HG02973 (cell line): ENCODE measurements around the gene KLHL18.
"Not testable (repeated sequence)": the region's sequence is repeated elsewhere in the genome, so short reads cannot be mapped to it uniquely, and the experiment has no call there.

Experiments used
- ATAC-seq: cut with Tn5 transposase; IDR thresholded peaks from one replicate; pipeline ENCODE4 v1.9.1; 2021; ENCODE audit warnings: moderate library complexity; ENCODE audit not compliant: unreplicated experiment

KLHL18 gene

DNA sequence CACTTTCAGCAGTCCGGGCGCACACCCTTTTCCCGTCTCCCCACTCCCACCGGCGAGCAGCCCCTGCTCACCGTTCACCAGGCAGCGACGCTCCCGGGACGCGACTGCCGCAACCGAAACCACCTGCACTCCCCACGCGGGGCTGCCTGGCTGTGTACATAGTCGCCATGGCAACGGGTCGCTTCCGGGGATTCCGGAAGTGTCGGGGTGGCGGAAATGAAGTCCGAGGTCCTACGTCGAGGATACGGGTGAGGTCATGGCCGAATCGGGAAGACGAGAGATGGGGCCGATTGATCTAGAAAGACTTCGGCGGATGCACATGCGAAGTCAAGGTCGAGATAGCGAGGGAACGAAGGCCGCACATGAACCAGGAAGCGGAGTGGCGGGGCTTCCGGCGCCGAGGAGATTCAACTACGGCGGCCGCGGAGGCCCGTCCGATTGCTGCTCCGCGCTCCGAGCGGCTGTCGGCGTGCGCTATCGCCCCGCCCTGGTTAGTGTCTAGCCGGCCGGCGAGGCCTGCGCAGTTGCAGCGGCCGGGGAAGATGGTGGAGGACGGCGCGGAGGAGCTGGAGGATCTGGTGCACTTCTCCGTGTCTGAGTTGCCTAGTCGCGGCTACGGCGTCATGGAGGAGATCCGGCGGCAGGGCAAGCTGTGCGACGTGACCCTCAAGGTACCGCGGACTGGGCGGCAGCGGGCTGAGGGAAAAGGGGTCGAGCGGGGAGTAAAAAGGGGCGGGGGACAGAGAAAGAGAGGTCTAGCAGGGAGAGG, at the start of gene KLHL18, which contains the start of gene KIF9:
TSS of gene KLHL18 (plus strand) at position 521 of the 769 bp plus-strand sequence. CDS start at position 543, 22 bp downstream.
TSS of gene KIF9 (minus strand) at position 376 of the 769 bp plus-strand sequence. CDS start 5,425 bp downstream, outside the sequence.
- ATAC-seq, result peak; percentile 69

DNA sequence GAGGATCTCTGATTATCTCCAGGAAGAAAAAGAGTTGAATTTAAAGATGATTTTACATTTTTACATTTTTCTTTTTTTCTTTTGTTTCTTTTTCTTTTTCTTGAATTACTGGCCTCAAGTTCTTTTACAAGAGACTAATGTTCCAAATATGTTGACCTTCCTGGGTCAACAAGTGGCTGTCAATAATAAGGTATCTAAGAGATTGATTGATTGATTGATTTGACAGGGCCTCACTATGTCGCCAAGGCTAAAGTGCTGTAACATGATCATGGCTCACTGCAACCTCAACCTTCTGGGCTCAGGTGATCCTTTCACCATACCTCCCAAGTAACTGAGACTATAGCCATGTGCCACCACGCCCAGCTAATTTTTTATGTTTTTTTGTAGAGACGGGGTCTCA, 44.7 kb upstream of the KLHL18 start:
- ATAC-seq, result no peak

DNA sequence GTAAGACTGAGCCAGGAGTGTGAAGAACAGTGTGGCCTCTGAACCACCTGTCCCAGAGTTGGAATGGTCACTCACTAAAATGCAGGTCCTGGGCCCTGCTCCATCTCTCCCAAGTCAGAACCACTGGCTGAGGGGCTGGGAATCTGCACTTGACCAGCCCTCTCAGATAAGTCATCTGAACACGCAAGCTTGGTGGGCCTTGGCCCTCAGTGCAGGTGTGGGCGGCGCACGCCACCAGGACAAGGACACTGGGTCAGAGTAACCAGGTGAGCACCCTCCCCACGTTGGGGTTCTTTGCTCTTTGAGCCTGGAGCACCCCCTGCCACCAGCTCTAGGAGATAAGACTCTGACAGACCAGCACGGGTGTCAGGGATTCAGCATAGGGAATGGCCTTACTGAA, 42.8 kb upstream of the KLHL18 start:
- no peak for ATAC-seq

DNA sequence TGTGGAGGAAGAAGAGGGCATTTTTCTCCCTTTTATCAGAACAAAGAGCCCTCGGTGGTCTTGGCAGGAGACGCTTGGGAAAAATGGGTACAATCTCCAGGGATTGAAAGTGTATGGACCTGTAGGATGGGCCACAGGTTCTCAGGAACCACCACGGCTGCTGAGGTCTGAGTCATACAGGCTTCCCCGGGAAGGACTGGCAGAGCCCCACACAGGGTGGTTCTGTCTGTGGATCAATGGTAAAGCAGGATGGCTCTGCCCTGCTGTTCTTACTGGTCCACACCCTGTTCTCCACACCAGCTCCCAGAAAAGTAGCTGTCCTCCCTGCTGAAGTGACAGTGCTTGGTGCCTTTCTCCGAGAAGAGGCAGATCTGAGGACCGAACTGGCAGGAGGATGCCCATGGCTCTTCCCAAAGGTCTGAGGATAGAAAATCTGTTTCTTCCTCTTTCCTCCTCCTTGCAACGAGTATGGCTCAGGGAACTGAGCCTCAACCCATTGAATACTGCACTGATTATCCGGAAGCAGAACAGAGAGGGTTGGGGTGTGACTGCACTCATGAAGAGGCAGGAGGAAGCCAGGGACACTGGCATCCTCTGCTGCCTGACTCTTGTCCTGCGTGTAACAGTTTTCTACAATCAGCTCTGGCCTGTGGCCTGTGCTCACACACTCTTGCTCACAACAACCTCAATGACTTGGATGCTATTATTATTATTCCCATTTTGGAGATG, 39.2 kb upstream of the KLHL18 start:
- no peak for ATAC-seq

DNA sequence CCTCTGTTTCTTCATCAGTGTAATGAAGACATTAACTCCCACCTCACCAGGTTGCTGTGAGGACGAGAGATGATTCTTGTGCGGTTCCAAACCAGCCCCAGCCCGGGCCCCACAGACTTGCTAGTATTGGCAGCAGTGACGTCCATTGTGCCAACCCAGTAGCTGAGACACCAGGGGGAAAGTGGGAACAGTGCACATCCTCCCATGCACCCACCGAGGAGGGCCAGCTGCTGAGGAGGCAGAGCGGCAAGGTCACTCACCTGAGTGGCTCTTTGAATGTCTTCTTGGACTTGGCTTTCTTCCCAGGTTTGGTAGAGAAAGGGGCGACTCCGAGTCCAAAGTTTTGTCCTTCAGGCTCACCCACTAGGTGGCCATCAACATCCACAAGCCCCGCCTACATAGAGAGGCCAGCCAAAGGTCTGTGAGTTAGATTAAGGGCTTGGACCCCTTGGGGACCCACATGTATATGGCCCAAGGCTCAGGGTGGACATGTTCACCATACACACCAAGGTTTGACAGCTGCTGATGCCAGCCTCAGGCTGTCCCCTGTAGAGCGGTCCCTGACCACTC, 38.1 kb upstream of the KLHL18 start:
- no peak for ATAC-seq

DNA sequence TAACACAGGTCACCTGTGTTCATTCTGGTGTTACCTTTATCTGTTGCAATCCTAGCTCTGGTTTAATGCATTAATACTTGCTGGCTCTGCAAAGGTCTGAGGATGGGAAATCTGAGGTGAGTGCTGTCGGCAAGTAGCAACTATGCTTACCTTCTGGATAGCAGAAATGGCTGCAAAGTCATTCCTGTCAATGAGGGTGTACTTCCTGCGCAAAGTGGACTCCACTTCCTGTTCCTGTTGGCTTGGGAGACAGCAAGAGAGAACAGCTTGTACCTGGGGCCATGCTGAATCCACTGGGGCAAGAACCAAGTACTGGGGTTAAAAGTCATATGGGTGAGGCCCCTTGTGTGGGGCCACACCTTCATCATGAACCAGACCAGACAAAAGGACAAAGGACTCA, 37.5 kb upstream of the KLHL18 start:
- no peak for ATAC-seq

DNA sequence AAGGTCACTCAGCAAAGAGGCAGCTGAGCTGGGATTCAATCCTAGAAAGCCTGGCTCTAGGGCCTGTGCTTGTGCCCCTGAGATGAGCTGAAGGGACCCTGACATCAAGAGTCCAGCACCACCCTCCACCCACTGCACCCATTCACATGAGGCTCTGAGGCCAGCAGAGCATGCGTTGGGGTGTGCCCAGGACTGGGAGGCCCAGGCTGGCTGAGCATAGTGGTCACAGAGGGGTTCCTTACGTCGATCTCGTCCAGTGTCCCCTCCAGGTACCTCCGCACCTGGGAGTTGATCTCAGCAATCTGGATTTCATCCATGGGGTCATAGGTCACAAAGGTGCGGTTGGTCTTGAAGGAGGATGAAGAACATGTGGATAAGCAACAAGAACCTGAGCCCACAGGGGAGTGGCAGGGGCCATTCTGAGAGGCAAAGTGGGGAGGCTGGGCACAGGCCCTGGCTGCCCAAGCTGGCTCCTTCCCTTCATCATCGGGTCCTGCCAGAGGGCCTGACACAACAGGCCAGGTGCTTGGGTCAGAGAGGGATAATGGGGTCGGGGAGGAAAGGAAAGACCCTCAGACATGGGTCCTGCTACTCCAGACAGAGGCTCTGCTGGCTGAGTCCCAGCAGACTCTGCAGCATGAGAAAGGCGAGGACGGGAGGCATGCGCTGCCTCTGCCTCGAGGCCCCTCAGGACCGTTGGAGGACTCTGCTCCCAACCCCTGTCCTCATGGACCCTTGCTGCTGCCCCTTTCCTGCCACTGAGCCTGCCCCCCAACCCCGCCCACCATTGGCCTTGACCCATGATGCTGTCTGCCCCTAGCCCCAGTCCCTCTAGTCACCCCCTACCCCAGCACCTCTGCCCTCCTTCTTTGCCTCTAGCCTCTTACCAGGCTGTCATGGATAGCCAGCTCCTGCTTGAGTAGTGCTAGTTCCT, 35.3 kb upstream of the KLHL18 start:
- ATAC-seq, result no peak

DNA sequence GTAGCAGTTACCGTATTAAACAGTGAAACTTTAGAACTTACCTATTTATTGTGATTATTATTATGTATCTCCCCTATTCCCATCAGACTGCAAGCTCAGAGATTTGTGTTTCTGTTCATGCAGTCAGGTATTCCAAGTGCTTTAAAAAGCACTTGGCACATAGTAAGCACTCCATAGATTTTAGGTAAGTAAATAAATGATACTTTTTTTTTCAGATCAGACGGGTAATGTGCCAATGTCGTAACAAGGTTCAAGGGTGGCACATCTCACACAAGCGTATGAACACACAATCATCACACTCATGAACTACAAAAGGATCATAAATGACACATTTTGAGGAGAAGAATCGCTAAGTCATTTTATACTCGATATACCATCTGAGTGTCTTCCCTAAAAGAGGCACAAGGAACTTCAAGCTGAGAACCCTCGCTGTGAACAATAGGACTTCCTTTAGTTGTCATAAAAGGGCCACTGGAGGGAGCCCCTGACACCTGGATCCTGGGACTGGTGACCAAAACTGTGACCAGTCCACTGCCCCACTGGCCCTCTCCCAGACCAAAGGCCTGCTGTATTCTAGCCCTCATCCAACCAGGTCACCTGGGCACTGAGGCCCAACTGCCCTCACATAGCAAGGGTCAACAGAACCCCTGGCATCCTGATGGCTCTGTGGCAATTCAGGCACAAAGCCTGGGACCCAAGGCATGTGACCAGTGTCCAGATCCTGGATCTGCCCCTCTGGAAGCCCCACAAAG, 32.3 kb upstream of the KLHL18 start:
- ATAC-seq, result no peak

DNA sequence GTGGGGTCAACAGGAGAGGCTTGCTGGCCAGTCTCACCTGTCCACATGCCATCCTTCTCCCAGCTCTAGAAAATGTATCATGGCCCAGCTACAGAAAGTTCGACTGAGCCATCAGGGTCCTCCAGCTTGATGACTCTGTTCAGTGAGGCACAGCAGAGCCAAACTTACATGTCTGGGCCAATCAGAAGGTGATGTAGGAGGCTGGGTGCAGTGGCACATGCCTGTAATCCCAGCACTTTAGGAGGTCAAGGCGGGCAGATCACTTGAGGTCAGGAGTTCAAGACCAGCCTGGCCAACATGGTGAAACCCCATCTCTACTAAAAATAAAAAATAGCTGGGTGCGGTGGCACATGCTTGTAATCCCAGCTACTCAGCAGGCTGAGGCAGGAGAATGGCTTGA, 31.7 kb upstream of the KLHL18 start:
- not testable (repeated sequence) for ATAC-seq

DNA sequence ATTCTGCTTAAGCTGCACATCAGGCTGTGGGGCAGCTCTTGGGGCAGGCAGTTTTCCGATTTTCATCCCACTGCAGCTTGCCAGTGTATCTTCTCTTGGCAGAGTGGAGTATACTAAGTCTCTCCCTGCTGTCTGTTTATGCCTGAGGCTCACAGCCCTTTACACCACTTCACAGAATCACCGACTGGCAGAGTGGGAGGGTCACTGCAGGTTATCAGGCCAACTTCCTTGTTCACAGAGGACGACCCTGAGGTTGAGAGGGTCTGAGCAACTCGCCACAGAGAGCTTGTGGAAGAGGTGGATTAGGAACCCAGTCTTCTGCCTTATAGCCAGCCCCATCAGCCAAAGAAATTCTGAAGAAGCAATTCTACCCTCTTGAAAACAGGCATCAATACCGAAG, 31.1 kb upstream of the KLHL18 start:
- no peak for ATAC-seq

DNA sequence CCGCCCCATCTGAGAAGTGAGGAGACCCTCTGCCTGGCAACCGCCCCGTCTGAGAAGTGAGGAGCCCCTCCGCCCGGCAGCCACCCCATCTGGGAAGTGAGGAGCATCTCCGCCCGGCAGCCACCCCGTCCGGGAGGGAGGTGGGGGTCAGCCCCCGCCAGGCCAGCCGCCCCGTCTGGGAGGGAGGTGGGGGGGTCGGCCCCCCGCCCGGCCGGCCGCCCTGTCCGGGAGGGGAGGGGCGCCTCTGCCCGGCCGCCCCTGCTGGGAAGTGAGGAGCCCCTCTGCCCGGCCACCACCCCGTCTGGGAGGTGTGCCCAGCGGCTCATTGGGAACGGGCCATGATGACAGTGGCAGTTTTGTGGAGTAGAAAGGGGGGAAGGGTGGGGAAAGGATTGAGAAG, 26.4 kb upstream of the KLHL18 start:
- ATAC-seq, result not testable (repeated sequence)

DNA sequence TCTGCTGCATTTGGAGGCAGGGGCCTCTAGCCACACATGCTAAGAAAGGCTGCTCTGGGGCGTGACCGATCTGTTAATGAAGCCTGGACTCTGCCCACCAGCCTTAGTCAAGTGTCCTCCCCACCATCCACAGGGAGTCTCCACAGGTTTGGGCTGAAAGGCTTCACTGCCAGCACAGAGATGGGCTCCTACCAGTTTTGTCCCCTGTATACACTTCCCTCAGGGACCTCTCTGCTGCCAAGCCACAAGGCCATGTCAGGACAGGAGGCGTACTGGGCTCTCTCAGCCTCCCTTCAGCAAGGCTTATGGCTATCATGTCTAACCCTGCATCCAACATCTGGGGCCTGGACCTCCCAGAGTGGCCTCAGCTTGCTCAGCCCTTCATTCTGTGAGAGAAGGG, 23.6 kb upstream of the KLHL18 start:
- ATAC-seq, result no peak

DNA sequence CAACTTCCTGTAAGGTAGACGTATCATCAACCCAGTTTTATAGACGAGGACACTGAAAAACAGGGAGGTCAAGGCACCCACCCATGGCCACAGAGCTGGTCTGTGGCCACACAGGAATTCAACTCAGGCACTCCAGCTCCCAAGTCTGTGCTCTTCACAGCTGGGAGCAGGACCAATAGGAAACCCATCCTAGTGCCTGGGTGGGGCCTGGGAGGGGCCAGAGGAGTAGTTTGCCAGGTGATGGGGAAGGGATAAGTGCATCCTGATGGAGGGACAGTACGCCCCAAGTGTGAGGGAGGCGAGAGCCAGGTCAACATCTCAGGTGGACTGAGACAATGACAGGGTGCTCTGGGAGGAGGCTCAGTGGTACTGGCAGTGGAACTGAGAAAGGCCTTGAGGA, 22.1 kb upstream of the KLHL18 start:
- ATAC-seq, result no peak

DNA sequence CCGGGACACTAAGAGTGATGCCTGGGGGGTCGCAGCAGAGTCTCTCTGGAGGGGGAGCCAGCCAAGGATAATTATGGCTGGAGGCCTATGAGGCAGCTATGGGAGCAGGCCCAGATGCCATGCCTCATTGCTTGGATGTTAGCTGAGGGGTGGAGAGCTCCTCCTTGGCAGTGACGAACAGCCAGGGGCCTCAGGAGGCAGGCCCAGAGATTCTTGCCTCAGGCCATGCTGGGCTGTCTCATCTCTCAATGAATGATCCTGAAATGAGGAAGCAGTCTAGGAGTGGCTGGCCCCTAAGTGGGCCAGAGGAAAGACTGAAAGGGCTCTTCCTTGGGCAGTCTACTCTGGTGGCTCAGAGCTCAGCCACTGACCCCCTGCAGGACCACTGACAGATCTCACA, 21.4 kb upstream of the KLHL18 start:
- ATAC-seq, result no peak

DNA sequence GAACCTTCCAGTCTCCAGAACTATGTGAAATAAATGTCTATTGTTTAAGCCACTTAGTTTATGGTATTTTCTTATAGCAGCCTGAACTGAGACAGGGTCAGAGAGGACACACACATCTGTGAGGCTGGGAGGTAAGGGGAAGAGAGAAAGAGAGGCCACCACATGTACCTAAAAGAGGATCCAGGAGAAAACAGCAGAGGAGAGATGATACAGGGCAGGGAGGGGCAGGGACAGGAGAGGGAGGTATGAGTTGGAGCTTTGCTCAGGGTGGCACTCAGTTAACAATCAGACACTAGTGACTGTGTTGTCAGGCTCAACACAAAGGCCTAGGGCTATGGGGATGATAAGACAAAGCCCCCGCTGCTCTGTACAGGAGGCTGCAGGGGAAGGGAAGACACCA, 17.7 kb upstream of the KLHL18 start:
- no peak for ATAC-seq

DNA sequence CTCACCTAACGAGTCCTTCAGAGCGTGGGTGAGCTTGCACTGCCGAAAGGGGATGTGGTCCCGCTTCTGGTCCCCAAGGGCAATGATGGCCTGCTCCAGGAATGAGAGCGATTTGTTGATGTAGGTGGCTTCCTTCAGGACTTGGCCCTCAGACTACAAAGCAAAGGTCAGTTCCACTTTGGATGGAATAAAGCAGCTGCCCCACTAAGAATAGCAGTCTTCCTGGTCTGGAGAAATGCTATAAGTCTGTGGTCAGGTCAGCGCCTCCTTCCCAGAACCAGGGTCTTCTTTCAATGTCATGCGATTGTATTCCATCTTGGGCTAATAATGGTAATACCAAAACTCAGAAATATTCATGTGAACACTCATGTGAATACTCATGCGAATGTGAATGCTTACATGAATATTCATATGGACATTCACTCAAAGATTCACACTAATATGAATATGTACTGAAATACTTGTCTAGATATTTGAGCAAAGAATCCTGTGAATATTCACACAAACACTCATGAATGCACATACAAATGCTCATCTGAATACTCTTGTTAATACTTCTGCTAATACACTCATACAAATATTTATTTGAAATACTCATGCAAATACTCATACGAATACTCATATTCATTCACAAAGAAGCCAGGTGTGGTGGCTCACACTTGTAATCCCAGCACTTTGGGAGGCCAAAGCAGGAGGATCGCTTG, 16.9 kb upstream of the KLHL18 start:
- ATAC-seq, result no peak

DNA sequence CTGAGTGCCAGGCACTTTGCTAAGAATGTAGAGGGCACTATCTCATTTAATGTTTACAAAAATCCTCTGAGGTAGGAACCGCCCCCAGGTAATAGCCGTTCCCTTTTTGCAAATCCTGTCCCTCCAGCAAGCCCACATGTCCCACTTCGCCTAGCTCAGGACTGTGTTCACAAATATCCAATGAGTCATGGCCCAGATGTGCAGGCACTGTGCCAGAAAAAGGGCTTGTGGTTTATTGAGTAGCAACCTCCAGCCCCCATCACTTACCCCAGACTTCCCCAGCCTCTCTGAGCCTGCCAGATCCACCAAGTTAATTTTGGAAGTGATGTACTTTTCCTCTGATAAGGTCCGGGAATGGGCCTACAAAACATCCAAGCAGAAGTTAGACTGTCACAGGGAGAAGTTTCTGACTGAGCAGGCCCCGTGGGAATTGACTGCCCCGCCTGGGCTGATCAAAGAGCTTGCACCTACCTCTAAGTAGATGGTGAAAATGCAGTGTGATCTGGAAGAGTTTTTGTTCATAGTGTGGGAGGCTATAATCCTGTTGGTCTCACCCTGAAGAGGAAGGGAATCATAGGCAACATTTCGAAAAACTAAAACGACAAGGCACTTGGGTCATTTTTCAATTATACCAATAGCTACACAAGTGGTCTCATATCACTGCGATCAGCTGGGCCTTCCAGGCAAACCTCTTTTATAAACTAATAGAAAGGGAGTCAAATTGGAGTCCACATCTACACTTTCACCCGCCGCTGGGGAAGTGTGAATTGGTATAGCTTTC, 15.8 kb upstream of the KLHL18 start:
- no peak for ATAC-seq

DNA sequence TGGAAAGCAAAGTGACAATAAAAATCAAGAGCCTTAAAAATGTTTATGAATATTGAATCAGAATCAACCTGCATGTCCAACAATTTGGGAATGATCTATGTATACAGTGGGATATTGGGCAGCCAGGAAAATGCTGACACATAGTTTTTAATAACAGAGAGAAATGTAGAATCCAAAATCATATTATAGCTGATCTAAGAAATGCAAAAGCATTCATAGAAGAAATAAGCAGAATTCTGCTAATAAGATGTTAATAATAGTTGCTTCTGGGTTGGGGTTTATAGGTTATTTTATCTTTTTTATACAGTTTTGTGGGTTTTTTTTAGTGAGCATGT, 15.3 kb upstream of the KLHL18 start:
- ATAC-seq, result no peak

DNA sequence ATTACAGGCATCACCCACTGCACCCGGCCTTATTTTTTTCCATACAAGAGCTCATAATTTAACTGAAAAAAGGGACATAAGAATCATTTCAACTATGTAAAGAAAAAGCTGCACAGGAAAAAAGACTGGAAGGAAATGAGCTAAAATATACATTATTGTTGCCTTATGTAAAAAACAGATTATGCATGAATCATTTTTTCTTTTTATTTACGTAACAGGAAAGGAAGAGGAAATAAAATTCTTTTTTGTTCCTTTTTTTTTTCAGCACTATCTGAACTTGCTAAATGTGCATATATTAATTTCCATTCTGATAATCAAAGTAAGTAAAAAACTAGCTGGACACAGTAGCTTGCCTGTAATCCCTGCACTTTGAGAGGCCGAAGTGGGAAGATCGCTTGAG, 12.2 kb upstream of the KLHL18 start:
- ATAC-seq, result no peak
